DMS53 treated with DMSO at 0.1 percent for 48 hours (cell line): ENCODE measurements around the gene KIF21A.
"Not testable (repeated sequence)": the region's sequence is repeated elsewhere in the genome, so short reads cannot be mapped to it uniquely, and the experiment has no call there.

Experiments
- DNase-seq: peaks from one replicate; lab custom pipeline; 2025; ENCODE audit not compliant: unreplicated experiment; lab: John Stamatoyannopoulos, UW

The KIF21A gene

GRCh38 chr12:39351153-39351552 is 91.8 kb downstream of the KIF21A start:
- no peak for DNase-seq

- no peak for DNase-seq
These were observed 93.8 kb downstream of the KIF21A start for GRCh38 chr12:39348941-39349626.

GRCh38 chr12:39348523-39348922 is 94.4 kb downstream of the KIF21A start:
- no peak for DNase-seq

GRCh38 chr12:39344926-39345325 is 98.0 kb downstream of the KIF21A start:
- no peak for DNase-seq

- no peak for DNase-seq
These were observed 99.3 kb downstream of the KIF21A start for GRCh38 chr12:39343665-39344064.

GRCh38 chr12:39341761-39342160 is 101.2 kb downstream of the KIF21A start:
- no peak for DNase-seq

GRCh38 chr12:39341179-39341578 is 101.7 kb downstream of the KIF21A start:
- DNase-seq = no peak

- no peak for DNase-seq
These were observed 110.2 kb downstream of the KIF21A start for GRCh38 chr12:39332661-39333175.

- no peak for DNase-seq
These were observed 111.2 kb downstream of the KIF21A start for GRCh38 chr12:39331539-39332261.

GRCh38 chr12:39329876-39330275 is 113.0 kb downstream of the KIF21A start:
- DNase-seq = no peak

- DNase-seq = no peak
These were observed 113.9 kb downstream of the KIF21A start for GRCh38 chr12:39329018-39329417.

- no peak for DNase-seq
These were observed 115.0 kb downstream of the KIF21A start for GRCh38 chr12:39327965-39328364.

- DNase-seq = no peak
These were observed 115.4 kb downstream of the KIF21A start for GRCh38 chr12:39327510-39327909.

- no peak for DNase-seq
These were observed 123.7 kb downstream of the KIF21A start for GRCh38 chr12:39319180-39319579.

- no peak for DNase-seq
These were observed 128.4 kb downstream of the KIF21A start for GRCh38 chr12:39314547-39314946.

- no peak for DNase-seq
These were observed 133.4 kb downstream of the KIF21A start for GRCh38 chr12:39309516-39309915.

- DNase-seq = no peak
These were observed 141.5 kb downstream of the KIF21A start for GRCh38 chr12:39301422-39301821.

GRCh38 chr12:39300799-39301198 is 142.1 kb downstream of the KIF21A start:
- no peak for DNase-seq

GRCh38 chr12:39297891-39298290 is 145.0 kb downstream of the KIF21A start:
- DNase-seq = no peak

GRCh38 chr12:39296496-39296895 is 146.4 kb downstream of the KIF21A start:
- DNase-seq = no peak

GRCh38 chr12:39295593-39295992 is 147.3 kb downstream of the KIF21A start:
- not testable (repeated sequence) for DNase-seq

GRCh38 chr12:39294715-39295114 is 148.2 kb downstream of the KIF21A start:
- no peak for DNase-seq
